ENCODE results near the gene TM4SF1.
A peak's percentile ranks its signal among the peaks of the same experiment; 100 is the strongest.
"Not testable (repeated sequence)": the region's sequence is repeated elsewhere in the genome, so short reads cannot be mapped to it uniquely, and the experiment has no call there.

The TM4SF1 gene

DNA sequence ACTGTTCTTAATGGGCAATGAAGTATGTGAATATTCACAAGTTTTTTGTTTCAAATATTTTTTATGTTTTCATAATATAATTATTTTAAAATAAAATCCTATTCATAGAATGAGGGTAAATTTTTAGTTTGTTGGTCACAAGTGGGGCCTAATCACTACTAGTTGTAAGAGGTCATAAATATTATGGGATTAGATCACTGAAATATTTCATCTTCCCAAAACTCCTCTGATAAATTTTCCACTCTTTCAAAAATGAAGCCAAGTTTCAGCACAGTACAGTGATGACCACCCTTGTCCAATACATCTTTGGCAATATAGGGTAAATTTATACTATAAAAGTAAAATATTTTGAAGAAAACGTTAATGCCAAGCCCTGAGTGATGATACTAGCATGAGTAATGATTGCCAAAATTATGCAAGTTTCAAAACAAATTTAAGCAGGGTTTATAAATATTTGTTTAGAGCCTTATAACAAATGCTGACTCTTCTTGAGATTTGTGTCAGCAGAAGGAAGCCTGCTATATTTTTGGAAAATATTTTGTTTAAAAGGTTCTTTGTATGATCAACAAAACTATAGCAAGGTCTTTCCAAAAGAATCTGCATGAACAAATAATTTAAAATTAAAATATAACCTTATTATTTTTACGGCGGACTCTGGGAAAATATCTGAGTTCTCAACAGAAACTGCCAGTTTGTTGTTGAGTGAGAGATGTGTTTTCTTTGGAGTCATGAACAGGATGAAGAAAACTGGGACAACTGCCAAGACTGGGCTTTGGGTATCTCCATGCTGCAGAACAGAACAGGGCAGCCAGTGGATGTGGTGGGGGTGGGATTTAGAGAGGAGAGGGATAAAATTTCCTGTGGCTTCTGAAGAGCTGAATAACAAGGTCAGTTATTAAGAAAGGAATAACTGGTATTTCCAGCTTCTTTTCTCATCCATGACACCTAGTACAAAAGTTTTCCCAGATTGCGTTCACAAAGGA is 17.9 kb upstream of the TM4SF1 start:
- DNase-seq (ENCODE audit: low read depth), result no peak

DNA sequence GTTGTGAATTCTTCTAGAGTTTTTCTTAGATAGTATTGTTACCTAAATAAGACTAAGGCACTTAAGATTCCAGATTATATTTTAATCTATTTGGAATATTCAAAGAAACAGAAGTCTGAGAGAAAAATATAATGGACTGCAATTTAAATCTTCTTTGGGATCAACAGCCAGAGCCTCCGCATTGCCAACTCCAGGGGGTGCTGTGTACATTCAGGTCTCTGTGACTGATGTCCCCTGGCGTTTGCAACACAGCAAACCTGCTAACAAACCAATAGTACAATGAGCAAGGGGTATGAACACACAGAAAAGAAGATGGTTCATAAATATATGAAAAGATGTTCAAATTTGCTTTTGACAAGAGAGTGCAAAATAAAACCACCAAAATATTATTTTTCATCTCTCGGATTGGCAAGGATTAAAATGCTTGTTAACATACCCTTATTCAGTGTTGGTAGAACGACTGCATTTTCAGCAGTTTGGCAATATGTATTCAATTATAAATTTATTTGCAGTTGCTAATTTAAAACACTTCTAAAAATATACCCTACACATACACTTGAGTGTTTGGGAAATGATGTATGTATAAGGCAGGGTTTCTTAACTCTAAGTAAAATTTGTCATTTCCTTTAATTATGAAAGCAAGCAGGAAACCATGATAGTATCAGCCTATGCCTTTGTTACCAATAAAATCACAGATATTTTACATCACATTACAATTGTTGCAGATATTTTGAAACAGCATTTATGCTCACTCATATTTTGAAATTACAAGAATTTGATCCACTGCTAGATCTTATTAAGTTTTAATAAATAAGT is 16.1 kb upstream of the TM4SF1 start:
- peak; percentile 4 for DNase-seq (ENCODE audit: low read depth)

DNA sequence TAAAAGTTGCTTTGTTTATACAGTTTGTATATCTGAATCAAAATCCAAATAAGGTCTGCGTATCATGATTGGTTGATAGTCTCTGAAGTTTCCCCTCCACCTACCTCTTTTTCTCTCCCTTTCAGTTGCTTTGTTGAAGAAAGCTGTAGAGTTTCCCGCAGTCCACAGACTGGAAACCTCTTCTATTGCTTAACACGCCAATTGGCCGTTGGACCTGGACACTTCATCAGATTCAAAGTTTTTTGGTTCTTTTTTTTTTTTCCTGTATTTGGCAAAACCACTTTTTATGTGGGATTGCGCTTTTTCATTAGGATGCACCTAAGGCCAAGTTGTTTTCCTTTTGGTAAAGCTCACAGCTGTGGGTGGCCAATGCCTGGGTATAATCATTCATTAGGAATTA is 14.5 kb upstream of the TM4SF1 start:
- DNase-seq (ENCODE audit: low read depth), result no peak

DNA sequence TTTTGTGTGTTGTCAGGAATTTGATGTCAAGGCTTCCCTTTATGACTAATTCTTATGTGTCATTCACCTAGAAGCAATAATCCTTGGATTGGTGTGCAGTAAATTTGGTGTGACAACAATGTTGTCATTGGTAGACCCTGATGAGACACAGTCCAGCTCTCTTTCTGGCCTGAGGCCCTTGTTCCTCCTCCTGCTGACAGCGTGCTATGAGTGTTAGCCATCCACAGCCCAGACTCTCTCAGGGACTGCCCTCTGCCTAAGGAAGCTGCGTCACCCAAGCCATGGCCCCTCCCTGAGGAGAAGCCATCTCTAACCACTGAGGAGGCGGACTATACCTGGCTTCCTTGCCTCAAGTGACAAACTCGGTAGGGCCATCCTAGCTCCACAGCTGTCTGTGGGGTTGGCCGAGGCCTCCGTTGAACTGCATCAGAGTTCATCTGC is 13.3 kb upstream of the TM4SF1 start:
- DNase-seq (ENCODE audit: low read depth), result no peak

- no peak for DNase-seq (ENCODE audit: low read depth)
Observed at GRCh38 chr3:149390294-149390693, 12.8 kb upstream of the TM4SF1 start.

DNA sequence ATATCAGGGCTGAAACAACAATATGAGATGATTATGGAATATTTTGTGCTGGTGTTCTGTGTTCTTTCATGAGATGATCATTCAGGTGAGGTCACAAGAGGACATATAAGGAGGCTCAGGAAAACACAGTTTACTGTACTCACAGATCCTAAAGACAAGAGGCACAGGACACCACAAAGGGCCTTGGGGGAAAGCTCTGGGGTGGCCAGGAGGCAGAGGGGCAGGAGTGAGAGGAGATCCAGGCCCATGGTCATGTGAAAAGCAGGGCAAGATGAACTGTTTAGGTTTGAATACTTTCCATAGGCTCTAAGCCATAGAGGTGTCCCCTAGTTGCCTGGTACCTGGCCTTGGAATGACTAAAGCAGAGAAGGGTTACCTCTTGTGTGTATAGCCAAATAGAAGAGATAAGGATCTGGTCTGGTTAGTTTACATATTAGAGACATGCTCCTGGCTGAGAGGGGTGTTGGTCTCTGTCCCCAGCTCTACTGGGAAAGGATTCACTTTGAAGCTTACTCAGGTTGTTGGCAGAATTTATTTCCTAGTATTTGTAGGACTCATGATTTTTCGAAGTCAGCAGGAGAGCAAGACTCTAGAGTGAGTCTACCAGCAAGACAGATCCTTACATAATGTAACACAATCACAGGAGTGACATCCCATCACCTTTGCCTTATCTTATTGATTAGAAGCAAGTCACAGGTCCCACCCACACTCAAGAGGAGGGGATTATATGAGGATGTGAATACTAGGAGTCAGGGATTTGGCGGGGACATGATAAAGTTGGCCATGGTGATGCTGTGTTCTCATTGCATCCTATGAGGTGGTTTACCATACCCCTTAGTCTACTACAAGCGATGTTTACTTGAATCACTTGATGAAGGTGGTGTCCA is 11.3 kb upstream of the TM4SF1 start:
- no peak for DNase-seq (ENCODE audit: low read depth)

DNA sequence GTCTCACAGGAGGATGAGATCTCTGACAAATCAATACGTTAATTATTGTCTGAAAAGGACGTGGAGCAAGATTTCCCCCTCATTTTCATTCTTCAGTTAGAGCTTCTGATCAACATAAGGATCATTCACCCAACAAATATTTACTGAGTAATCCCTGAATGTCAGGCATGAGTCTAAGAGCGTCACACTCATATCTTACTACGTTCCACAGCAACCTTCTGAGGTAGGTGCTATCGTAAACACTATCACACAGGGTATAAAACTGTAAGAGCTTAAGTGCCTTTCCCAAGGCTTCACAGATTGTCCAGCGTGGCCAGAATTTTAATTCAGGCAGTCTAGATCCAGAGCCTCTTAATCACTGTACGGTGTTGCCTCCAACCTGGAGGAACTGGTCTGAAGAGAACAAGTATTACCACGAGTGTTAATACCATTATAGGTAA is 10.6 kb upstream of the TM4SF1 start:
- no peak for DNase-seq (ENCODE audit: low read depth)

DNA sequence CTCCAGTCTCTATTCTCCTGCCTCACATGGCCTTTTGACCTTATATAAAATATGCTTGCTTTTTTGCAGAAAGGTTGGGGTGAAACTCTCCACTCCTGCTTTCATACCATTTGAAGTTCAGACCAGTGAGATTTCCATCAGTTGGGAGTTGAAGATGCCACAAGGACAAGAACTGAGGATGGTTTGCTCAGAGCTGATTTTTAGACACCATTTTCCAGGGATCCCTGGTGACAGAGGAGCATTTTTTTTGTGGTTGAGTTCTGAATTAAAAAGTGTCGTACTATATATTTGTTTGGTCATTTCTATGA is 8.8 kb upstream of the TM4SF1 start:
- DNase-seq (ENCODE audit: low read depth), result no peak

DNA sequence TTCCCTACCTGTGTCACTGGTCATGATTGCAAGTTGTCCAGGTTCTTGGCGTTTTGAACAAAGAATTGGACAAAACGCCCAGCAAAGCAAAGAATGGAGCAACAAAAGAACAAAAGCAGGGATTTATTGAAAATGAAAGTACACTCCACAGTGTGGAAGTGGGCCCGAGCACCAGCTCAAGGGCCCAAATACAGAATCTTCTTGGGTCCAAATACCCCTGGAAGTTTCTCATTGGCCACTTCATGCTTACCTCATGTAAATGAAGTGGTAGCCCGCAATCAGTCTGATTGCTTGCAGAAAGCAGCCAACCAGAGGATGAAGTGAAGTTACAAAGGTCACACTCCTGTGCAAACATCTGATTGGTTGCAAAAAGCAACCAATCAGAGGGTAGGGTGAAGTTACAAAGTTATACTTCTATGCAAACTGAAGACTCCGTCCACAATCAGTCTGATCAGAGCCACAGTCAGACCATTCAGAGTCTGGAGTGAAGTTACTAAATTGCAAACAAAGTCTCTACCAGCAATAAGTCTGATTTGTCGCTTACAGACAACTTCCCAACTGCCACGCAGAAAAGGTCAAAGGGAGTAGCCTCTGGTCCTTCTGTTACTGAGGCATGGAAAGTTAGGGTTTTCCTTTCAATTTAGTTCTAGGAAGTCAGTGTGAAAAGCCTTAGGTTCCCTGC is 8.3 kb upstream of the TM4SF1 start:
- DNase-seq (ENCODE audit: low read depth), result no peak

DNA sequence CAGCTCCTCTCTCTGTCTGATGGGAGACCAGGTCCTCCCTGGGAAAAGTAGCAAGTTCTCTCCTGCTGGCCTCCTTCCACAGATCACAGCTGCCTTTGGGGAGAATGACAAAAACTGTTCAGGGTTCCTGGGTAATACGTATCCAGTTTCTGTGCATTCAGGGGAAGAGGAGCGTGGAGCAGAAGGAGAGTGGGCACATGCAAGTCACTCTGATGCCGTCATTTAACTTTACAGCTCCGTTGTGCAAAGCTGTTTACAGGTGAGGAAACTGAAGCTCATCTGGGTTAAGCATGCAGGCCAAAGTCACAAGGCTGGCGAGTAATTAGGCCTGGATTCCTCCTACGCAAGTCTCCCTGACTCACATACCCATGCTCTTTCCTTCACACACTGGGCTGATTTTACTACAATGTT is 7.5 kb upstream of the TM4SF1 start:
- DNase-seq (ENCODE audit: low read depth), result no peak

DNA sequence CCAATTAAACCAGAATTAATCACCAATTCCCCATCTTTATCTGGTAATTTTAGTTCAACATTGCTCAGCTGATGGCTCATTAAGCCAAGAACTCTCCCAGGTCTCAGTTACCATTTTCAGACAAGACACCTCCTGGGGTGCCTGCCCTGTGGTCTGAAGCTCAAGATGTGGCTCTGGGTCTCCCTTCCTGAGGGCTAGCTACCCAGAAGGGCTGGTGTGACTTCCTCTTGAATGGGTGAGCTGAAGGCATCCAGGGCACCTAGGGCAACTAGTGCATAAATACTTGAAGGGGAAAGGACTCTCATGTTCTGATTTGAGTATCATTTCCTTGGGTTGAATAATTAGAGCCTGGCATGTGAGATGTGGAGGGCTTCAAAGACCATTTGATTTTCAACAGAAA is 6.7 kb upstream of the TM4SF1 start:
- no peak for DNase-seq (ENCODE audit: low read depth)

GRCh38 chr3:149383703-149384102 is 6.3 kb upstream of the TM4SF1 start:
- no peak for DNase-seq (ENCODE audit: low read depth)

GRCh38 chr3:149382518-149382917 is 5.1 kb upstream of the TM4SF1 start:
- DNase-seq (ENCODE audit: low read depth), result no peak

DNA sequence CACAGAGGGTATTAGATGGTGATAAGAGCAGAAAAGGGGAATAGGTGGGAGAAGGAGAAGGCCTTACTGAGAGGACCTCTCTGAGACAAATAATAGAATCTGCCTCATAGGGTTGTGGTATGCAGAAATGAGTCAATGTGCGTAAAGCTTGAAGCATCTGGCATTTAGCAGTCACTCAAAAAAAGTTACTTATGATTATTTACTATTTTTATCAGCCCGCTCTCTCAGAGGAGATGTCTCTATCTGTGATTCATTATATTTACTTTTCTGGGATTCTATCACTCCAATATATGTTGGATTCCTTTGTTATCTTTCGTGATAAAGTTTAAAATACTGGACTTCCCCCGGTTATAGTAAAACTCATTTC is 4.6 kb upstream of the TM4SF1 start:
- DNase-seq (ENCODE audit: low read depth), result no peak

DNA sequence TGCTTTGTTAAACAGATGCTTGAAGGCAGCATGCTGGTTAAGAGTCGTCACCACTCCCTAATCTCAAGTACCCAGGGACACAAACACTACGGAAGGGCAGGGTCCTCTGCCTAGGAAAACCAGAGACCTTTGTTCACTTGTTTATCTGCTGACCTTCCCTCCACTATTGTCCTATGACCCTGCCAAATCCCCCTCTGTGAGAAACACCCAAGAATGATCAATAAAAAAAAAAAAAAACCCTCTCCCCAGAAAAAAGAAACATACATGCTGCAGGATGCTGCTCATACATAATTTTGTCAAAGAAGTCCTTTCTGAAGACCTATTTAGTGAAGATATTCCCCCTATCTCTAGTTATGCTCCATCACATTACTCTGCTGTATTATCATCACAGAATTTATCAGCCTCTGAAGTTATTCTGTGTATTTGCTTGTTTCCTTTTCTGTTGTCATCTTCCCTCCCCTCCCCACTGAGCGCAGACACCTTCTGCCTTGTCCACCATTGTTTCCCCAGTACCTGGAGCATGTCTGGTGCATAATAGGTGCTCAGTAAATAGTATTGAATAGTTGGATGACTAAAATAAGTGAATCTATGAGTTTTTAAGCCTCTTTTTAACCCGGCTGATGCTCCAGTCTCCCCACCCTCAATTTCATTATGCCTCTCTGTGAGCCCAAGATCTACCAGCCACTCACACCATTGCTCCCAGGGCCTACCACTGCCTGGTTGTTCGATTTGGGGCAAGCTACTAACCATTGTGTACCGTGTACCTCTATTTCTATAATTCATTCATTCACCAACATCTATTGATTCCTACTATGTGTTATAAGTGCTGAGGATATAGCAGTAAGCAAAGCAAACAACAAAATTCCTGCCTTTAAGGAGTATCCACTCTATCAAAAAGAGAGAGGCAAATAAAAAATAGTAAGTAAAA is 4.0 kb upstream of the TM4SF1 start:
- no peak for DNase-seq (ENCODE audit: low read depth)

GRCh38 chr3:149380220-149380619 is 2.8 kb upstream of the TM4SF1 start:
- DNase-seq (ENCODE audit: low read depth), result not testable (repeated sequence)

DNA sequence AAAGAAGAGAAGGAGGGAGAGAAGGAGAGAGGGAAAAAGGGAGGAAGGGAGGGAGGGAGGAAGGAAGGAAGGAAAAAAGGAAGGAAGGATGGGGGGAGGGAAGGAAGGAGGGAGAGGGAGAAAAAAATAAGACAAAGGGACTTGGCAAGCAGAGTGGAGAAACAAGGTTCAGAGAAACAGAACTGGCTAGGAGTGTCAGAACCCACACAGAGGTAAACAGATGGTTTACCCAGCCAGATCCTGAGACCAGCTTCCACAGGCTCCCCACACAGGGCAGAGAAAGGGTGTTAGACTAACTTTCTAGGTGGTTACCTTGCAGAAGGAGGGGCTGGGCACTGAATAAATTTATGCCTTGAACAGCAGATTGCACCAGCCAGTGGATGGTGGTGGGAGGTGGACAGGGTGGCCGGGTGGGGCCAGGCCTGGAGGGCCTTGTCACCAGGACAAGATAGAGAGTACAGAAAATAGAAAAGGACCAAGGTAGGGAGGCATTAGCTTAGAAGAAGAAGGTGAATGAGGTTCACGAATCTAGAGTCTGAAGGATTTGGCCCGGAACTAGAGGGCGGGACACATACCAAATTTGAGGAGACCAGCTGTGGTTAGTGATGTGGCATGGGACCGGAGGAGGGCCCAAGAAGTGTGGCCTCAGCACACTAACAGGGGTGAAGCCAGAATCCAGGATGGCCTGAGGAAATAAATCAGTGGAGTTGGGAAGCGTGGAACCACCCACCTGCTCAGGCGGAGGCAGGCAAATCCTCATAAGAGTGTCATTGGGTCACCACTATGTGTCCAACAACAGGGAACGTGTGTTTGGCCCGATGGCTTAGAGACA is 1.2 kb upstream of the TM4SF1 start:
- DNase-seq (ENCODE audit: low read depth), result no peak

GRCh38 chr3:149376718-149377407 is 586 bp downstream of the TM4SF1 start:
- no peak for DNase-seq (ENCODE audit: low read depth)

Measured in stimulated activated CD8-positive, alpha-beta memory T cell treated with anti-CD3 and anti-CD28 coated beads, Interleukin-4, amount 100 ng/mL, for 24 hours (primary cell).